Head of caudate nucleus (tissue), 42 donors: Measurements from ENCODE around the gene ERCC5.
A peak's percentile ranks its signal among the peaks of the same experiment; 100 is the strongest.

Experiments used
- DNase-seq, 42 donors: peaks; one replicate each; pipeline versions ENCODE4 v3.0.0 to v3.0.0-alpha.2; 2020 to 2021; ENCODE audit warnings: mixed read lengths in 7 of 42
- intact Hi-C: fragments of 100-400 bp; cut with DNase I; formaldehyde crosslinking; loops from one replicate; pipeline ENCODE4 v1.15.0; 2022

Gene ERCC5

GRCh38 chr13:102875256-102875655 is 29.4 kb downstream of the ERCC5 start:
- intact Hi-C loops: no loop called here
- DNase-seq: peak in 3 of 42 donors; percentile 12 to 26 (median 19)

DNA sequence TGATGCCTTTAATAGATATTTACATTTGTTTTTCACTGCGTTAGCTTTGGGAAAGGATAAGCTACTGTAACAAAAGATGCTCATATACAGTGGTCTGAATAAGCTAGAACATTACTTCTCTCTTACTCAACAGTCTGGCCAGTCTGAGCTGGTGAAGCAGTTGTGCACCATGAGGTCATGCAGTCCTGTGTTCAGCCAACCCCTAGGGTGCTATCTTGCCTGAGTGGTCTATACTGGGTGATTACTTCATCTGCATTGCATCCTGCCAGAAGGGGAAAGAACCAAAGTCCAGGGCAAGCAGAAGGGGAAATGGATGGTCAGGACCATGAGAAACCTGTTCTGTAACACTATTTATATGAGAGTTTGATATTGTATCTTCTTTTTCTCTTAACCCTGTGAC is 31.5 kb downstream of the ERCC5 start:
- no peak for DNase-seq
- intact Hi-C loops: no loop called here

DNA sequence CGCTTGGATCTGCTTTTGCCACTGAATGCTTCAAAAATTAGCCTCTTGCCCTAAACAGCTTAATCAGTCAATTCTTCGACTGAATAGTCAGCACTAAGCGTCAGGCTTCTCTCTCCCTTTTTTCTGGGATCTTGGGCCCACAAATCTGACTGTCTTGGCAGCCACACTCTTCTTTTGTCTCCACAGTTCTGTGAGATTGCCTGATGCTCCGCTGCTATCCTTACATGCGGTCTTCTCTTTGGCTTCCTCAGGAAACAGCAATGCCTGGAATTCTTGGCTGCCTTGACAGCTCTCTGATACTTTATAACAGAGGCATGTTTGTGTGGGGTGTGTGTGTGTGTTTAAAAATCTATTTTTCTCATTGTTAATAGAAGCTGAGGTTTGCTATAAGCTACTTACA is 32.6 kb downstream of the ERCC5 start:
- DNase-seq: no peak
- intact Hi-C loops: no loop called here

- intact Hi-C loops: no loop called here
- peak in 2 of 42 donors; percentile 11 to 24 for DNase-seq
These were observed 34.1 kb downstream of the ERCC5 start for GRCh38 chr13:102879793-102880499.

GRCh38 chr13:102881819-102882686 is 36.2 kb downstream of the ERCC5 start:
- DNase-seq: no peak
- intact Hi-C loops: no loop called here

DNA sequence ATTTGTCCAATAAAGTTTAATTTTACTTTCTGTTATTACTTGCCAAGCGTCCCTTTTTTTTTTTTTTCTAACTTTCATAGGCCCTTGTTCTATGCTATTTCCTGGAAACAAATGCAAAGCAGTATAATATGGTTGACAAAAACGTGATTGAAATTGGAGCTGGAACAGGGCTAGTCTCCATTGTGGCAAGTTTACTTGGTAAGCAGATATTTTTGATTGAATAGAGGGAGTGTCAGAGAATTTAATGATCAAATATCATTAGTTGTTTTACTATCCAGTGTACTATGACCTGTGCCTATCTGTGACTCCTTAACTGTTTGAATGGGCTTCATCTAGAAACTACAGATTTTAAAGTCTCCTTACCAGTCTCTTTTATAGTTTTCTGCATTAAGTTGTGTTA is 46.7 kb downstream of the ERCC5 start:
- intact Hi-C loops: no loop called here
- no peak for DNase-seq

- no peak for DNase-seq
- intact Hi-C loops: no loop called here
These were observed 51.7 kb downstream of the ERCC5 start for GRCh38 chr13:102897371-102898138.

DNA sequence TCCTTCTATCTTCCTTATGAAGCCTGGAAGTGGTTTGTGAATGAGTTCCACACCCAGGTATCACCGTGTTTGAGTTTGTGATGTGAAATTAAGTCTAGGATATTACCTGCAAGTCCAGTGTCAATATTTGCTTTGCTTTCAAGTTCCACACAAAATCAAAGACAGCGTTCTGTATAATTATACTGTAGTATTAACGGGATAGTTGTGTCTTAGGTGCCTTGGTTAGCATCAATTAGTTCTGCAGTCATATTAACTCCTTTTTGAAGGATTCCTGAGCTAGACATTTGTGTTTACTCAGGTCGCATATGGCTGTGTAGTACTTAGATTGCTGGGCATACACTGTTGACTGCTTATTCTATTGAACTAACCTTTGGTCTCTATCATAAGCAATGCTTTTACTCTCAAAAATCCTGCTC is 54.4 kb downstream of the ERCC5 start:
- DNase-seq: no peak
- intact Hi-C loops: no loop called here

GRCh38 chr13:102901056-102901455 is 55.2 kb downstream of the ERCC5 start:
- no peak for DNase-seq
- intact Hi-C loops: no loop called here

DNA sequence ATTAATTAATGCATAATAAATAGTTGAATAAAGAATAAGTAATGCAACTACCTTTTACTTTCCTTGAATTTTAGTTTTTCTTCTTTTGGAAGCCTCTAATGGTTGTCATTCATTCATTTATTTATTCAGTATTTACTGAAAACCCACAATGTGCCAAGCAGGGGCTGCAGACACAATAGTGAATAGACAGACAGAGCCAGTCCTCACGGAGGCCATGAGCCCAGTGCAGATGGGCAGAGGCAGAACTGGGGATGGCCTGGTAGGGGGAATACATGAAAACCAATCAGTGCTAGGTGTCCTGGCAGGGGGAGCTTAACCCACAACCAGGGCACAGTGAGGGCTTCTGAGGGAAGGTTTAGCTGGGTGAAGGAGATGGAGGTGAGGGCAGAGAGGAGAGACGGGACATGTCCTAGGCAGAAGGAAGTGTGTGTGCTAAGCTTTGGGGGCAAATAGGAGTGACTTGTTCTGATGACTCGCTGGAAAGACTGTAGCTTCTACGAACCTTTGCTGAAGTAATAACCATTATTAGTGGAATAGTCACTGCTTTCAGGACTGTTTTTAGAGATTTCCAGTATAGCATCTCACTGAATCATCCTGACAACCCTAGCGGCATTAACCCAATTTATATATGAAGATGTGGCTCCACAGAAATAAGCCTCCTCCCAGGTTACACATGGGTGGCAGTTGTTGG is 55.9 kb downstream of the ERCC5 start:
- intact Hi-C loops: no loop called here
- peak in 23 of 42 donors; percentile 8 to 66 (median 34) for DNase-seq

GRCh38 chr13:102902789-102903347 is 57.0 kb downstream of the ERCC5 start:
- DNase-seq: no peak

GRCh38 chr13:102903659-102904407 is 58.0 kb downstream of the ERCC5 start:
- peak in 11 of 42 donors; percentile 26 to 68 (median 39) for DNase-seq
- intact Hi-C loops: no loop called here

More at GRCh38 chr13:102902789-102903347, 57.0 kb downstream of the ERCC5 start:
- intact Hi-C loops: no loop called here

DNA sequence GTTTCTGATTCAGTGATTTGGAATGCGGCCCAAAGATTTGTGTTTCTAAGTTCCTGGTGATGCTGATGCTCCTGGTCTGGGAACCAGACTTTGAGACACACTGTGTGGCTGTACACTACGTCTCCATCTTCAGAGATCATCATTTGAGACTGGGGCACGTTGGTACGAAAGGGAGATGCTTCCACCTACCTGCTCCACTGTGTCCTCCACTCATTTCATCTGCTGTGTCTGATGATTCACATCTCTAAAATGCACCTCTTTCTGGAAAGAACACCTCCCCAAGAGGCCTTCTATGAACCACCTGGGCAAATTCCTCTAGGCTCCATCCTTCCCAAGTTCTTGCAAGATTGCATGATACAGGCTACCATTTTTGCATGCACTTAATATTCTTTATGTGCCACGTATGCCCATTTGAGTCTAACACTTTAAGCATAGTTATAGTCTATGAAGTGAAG is 58.6 kb downstream of the ERCC5 start:
- intact Hi-C loops: no loop called here

DNA sequence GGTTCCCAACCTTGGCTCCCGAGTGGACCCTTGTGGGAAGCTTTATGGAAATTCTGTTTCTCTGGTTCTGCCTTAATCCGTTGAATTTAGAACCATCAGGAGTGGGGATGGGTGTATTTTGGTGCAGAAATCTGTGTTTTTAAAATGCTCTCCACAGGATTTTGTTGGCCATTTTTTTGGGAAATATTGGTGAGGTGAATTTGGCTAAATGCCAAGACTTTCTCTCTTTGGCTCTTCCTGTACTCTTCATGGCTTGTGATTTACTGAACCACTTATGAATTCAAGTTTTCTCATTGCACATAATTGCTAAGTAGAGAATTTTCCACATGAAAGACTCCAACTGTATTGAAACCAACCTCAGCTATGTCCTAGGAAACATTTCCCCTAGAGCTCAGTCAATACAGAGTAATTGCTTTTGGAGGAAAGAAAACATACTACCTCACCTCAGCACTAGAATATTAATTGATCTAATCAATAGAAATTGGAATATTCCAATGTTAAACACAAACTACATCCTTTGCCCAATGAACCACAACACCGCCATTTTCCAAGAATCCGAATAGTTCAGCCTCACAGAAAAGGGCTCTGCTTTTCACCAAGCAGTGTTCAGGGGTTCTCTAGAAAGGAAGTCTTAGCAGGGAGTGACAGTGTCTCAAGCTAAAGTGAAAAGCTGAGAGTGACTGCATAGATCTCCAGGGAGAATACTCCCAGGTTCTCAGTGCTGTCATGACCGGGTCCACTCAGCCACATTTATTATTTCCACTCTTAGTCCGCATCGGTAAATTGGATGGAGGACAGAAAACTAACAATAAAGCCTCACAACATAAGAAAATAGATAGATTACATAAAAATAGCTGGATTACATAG is 60.3 kb downstream of the ERCC5 start:
- intact Hi-C loops: no loop called here
- no peak for DNase-seq

More for the DNA sequence above, 58.6 kb downstream of the ERCC5 start:
- no peak for DNase-seq

GRCh38 chr13:102907016-102907756 is 61.4 kb downstream of the ERCC5 start:
- no peak for DNase-seq
- intact Hi-C loops: no loop called here

DNA sequence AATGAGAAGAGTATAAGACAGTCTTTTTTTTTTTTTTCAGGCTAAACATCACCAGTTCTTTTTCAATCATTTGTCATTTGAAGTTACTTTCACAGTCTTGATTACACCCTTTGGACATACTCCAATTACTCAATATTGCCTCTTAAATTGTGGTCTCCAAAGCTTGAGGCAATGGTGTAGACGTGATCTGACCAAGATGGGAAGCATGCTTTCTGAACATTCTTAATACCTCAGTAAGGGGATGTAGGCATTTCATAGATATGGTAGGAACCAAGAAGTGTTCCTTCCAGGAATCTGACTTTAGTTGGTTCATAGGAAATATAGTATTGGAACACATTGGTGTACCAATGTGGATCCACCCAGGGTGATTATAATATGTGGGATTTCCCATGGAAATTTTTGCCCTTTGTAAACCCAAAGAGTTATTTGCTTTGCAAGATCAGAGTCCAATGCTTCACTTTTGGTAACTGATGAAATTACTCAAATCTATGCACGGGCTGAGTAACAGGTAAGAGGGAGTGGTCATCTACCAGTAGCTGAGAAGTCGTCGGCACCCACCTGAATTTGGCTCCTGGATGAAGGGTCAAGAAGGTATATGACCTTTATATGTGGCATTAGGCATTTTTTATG is 62.2 kb downstream of the ERCC5 start:
- DNase-seq: no peak
- intact Hi-C loops: no loop called here
